Ectodermal cell (in vitro differentiated cells): ENCODE measurements around the gene HS3ST2.

Experiments
- H3K27ac ChIP-seq: 2 replicates; pipeline ENCODE4 v1.7.0; 2013; ENCODE audit warnings: mild to moderate bottlenecking, low read depth, low read length; ENCODE audit not compliant: insufficient read depth, poor library complexity, severe bottlenecking
- H3K27me3 ChIP-seq: 2 replicates; pipeline ENCODE4 v1.7.0; 2013; ENCODE audit warnings: mild to moderate bottlenecking, low read length; ENCODE audit not compliant: insufficient read depth, control insufficient read depth, poor library complexity, severe bottlenecking
- H3K36me3 ChIP-seq: one replicate; pipeline ENCODE4 v1.7.0; 2013; ENCODE audit warnings: low read length; ENCODE audit not compliant: control insufficient read depth, insufficient read depth
- H3K4me1 ChIP-seq: one replicate; pipeline ENCODE4 v1.7.0; 2013; ENCODE audit warnings: low read length; ENCODE audit not compliant: control insufficient read depth, insufficient read depth
- H3K4me3 ChIP-seq: 2 replicates; pipeline ENCODE4 v1.7.0; 2013; ENCODE audit warnings: low read depth, low read length, control low read depth; ENCODE audit not compliant: insufficient read depth
- H3K9me3 ChIP-seq: 2 replicates; pipeline ENCODE4 v1.7.0; 2013; ENCODE audit warnings: mild to moderate bottlenecking, low read length, moderate library complexity; ENCODE audit not compliant: control insufficient read depth
- WGBS, 2 experiments: methylation state at CpG; one replicate each; pipeline ENCODE4 v1.1.7; 2013; ENCODE audit warnings: missing lambda C conversion rate in 2 of 2; 5-methylcytosine and 5-hydroxymethylcytosine counted together

The HS3ST2 gene

GRCh38 chr16:22786284-22786683 is 27.7 kb upstream of the HS3ST2 start:
- WGBS, 2 experiments = 94 to 95% methylated on average over 2 of the region's 2 CpGs
- no peak overlapping the region for H3K4me3 ChIP-seq
- no peaks in the 10 kb centered on the region for H3K27me3 ChIP-seq
- no peaks in the 10 kb centered on the region for H3K9me3 ChIP-seq
- H3K36me3 ChIP-seq = no peaks in the 10 kb centered on the region
- peaks cover 16% of the 10 kb centered on the region for H3K4me1 ChIP-seq
- H3K27ac ChIP-seq = no peak overlapping the region

- no peaks in the 10 kb centered on the region for H3K27me3 ChIP-seq
- peaks cover 14% of the 10 kb centered on the region for H3K4me1 ChIP-seq
- no peak overlapping the region for H3K27ac ChIP-seq
- 93 to 94% methylated on average over 2 of the region's 4 CpGs for WGBS, 2 experiments
- H3K36me3 ChIP-seq = no peaks in the 10 kb centered on the region
- no peak overlapping the region for H3K4me3 ChIP-seq
- H3K9me3 ChIP-seq = no peaks in the 10 kb centered on the region
These were observed 27.3 kb upstream of the HS3ST2 start for GRCh38 chr16:22786691-22787090.

GRCh38 chr16:22787466-22788192 is 26.3 kb upstream of the HS3ST2 start:
- H3K36me3 ChIP-seq = no peaks in the 10 kb centered on the region
- H3K4me1 ChIP-seq = peaks cover 5% of the 10 kb centered on the region
- H3K9me3 ChIP-seq = no peaks in the 10 kb centered on the region
- 89 to 91% methylated on average over 9 to 10 of the region's 10 CpGs for WGBS, 2 experiments
- H3K27me3 ChIP-seq = no peaks in the 10 kb centered on the region
- no peak overlapping the region for H3K4me3 ChIP-seq
- H3K27ac ChIP-seq = no peak overlapping the region

GRCh38 chr16:22788193-22788530 is 25.8 kb upstream of the HS3ST2 start:
- no peak overlapping the region for H3K4me3 ChIP-seq
- WGBS, 2 experiments = 91% methylated on average over 3 of the region's 3 CpGs
- no peaks in the 10 kb centered on the region for H3K36me3 ChIP-seq
- no peaks in the 10 kb centered on the region for H3K9me3 ChIP-seq
- H3K4me1 ChIP-seq = peaks cover under 1% of the 10 kb centered on the region
- H3K27me3 ChIP-seq = no peaks in the 10 kb centered on the region
- no peak overlapping the region for H3K27ac ChIP-seq

- Histone ChIP-seq H3K4me3 (no peak overlapping the region), H3K36me3 (no peaks in the 10 kb centered on the region), H3K4me1 (no peaks in the 10 kb centered on the region), H3K27me3 (no peaks in the 10 kb centered on the region), H3K27ac (no peak overlapping the region), H3K9me3 (no peaks in the 10 kb centered on the region)
- WGBS, 2 experiments = 84 to 88% methylated on average over 8 to 9 of the region's 9 CpGs
These were observed 24.5 kb upstream of the HS3ST2 start for GRCh38 chr16:22789281-22789945.

- Histone ChIP-seq H3K36me3 (no peaks in the 10 kb centered on the region), H3K27ac (no peak overlapping the region), H3K4me1 (no peaks in the 10 kb centered on the region), H3K27me3 (no peaks in the 10 kb centered on the region), H3K9me3 (no peaks in the 10 kb centered on the region), H3K4me3 (no peak overlapping the region)
- WGBS, 2 experiments = 96 to 100% methylated on average over 1 of the region's 2 CpGs
These were observed 16.4 kb upstream of the HS3ST2 start for GRCh38 chr16:22797551-22797950.

GRCh38 chr16:22799113-22799512 is 14.8 kb upstream of the HS3ST2 start:
- H3K27me3 ChIP-seq = no peaks in the 10 kb centered on the region
- H3K36me3 ChIP-seq = no peaks in the 10 kb centered on the region
- no peak overlapping the region for H3K4me3 ChIP-seq
- no peaks in the 10 kb centered on the region for H3K9me3 ChIP-seq
- WGBS, 2 experiments = 96 to 97% methylated on average over 2 of the region's 2 CpGs
- no peak overlapping the region for H3K27ac ChIP-seq
- H3K4me1 ChIP-seq = no peaks in the 10 kb centered on the region

- no peaks in the 10 kb centered on the region for H3K36me3 ChIP-seq
- H3K27ac ChIP-seq = no peak overlapping the region
- no peaks in the 10 kb centered on the region for H3K9me3 ChIP-seq
- H3K27me3 ChIP-seq = no peaks in the 10 kb centered on the region
- H3K4me3 ChIP-seq = no peak overlapping the region
- H3K4me1 ChIP-seq = no peaks in the 10 kb centered on the region
- 85 to 86% methylated on average over 5 of the region's 5 CpGs for WGBS, 2 experiments
These were observed 9.1 kb upstream of the HS3ST2 start for GRCh38 chr16:22804893-22805292.

- peaks cover under 1% of the 10 kb centered on the region for H3K27me3 ChIP-seq
- no peaks in the 10 kb centered on the region for H3K4me1 ChIP-seq
- no peaks in the 10 kb centered on the region for H3K36me3 ChIP-seq
- no peaks in the 10 kb centered on the region for H3K9me3 ChIP-seq
- no peak overlapping the region for H3K27ac ChIP-seq
- no peak overlapping the region for H3K4me3 ChIP-seq
These were observed 8.6 kb upstream of the HS3ST2 start for GRCh38 chr16:22805326-22805725.

GRCh38 chr16:22806811-22807210 is 7.2 kb upstream of the HS3ST2 start:
- 92 to 94% methylated on average over 8 of the region's 8 CpGs for WGBS, 2 experiments
- Histone ChIP-seq H3K27me3 (peaks cover 4% of the 10 kb centered on the region), H3K4me3 (no peak overlapping the region), H3K4me1 (no peaks in the 10 kb centered on the region), H3K27ac (no peak overlapping the region), H3K9me3 (no peaks in the 10 kb centered on the region), H3K36me3 (no peaks in the 10 kb centered on the region)
